ENCODE data around the gene ARPP21.

The ARPP21 gene

DNA sequence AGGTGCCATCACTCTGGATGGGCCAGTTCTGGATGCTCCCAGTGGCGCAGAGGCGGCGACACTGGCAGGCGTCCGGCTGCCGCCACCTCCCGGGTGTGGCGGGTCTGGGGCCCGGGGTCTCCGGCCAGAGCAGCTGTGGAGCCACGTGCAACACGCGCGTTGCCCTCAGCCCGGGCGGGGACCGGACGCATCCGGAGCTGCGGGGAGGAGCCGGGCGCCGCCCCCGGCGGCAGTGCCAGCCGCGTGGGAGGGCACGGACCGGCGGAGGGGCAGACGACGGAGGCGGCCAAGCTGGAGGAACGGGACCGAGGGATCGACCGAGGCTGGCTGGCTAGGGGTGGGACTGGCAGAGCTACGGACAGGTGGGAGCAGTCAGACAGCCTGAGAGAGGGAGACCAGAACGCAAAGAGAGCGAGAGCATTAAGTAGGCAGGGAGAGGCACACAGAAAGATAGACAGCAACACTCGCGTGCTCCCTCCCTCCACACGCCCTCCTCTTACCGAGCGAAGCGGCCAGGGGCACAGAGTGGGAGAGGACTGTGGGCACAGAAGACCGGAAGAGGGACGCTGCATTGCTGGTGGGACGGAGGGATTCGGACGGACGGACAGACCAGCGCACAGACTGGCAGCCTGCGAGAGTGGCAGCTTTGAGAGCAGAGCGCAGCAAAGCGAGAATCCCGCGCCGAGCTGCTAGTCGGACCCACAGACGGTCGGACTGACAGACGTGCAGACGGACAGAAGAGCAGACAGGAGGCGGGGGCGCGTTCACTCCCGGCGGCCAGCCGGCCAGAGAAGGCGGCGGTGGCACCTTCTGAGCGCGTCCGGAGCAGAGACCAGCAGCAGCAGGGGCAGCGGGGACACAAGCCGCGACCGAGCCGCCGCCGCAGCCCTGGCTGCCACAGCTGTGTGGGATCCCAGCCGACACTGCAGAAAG lies at the start of gene ARPP21:
Gene ARPP21 (plus strand): TSS at position 272 of the 933 bp plus-strand sequence. CDS start 42,227 bp downstream, outside the sequence.
- H3K4me3 ChIP-seq (ENCODE audit: low read depth, low read length): no peak within 1 kb of the TSS
- DNase-seq (ENCODE audit: low read depth): no peak
- TF ChIP-seq, protein P1, sequence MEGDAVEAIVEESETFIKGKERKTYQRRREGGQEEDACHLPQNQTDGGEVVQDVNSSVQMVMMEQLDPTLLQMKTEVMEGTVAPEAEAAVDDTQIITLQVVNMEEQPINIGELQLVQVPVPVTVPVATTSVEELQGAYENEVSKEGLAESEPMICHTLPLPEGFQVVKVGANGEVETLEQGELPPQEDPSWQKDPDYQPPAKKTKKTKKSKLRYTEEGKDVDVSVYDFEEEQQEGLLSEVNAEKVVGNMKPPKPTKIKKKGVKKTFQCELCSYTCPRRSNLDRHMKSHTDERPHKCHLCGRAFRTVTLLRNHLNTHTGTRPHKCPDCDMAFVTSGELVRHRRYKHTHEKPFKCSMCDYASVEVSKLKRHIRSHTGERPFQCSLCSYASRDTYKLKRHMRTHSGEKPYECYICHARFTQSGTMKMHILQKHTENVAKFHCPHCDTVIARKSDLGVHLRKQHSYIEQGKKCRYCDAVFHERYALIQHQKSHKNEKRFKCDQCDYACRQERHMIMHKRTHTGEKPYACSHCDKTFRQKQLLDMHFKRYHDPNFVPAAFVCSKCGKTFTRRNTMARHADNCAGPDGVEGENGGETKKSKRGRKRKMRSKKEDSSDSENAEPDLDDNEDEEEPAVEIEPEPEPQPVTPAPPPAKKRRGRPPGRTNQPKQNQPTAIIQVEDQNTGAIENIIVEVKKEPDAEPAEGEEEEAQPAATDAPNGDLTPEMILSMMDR (IDR thresholded peaks at IDR 0.05; ENCODE audit: low read depth, low read length, missing control alignments): no peak

DNA sequence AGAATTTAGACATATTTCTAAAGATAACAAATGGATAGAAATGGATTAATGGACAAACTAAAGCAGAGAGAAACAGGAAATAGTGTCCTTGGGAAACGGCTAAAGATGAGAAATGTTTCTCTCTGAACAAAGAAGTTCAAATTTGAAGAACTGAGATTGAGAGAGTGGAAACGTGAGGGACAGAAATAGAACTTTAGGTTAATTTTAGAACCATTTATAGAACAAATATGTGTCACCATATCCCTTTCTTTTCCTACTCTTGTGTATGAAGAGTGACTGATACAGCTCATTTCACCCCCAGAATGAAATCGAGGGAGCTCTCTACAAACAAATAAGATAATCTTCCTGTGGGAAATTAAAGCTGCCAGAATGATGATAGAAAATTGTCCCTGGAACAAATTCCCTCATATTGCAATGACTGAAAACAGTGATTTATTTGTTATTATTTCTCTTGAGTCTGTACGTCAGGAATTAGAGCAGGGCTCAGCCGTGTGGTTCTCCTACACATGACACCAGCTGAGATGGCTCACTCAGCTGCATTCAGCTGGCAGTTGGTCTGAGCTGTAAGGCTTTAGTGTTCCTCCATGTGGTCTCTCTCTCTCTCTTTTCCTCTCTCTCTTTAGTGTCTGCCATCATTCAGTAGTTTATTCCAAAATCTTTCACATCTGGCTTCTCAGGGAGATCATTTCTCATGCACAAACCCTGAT lies 46.6 kb upstream of the ARPP21 start:
- DNase-seq (ENCODE audit: low read depth): no peak

DNA sequence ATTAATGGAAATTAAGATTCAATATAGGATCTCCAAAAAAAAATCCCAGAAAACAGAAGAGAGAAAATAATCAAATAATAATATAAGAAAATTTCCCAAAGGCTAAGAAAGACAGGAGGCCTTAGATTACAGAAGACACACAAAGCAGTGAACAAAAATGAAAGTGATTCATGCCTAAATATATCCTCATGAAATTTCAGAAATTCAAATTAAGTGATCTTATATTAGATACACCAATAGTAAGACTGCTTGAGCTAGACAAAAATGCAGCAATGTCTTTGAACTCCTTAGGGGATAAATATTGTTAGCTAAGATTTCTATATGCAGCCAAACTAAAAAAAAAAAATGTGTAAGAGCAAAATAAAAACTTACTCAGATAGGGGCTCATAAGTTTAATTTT lies 44.6 kb upstream of the ARPP21 start:
- no peak overlapping the region for H3K4me3 ChIP-seq (ENCODE audit: low read depth, low read length)
- DNase-seq (ENCODE audit: low read depth): no peak
- TF ChIP-seq, protein P1 (IDR thresholded peaks at IDR 0.05; ENCODE audit: low read depth, low read length, missing control alignments): no peak

More for the DNA sequence above, 46.6 kb upstream of the ARPP21 start:
- TF ChIP-seq, protein P1 (IDR thresholded peaks at IDR 0.05; ENCODE audit: low read depth, low read length, missing control alignments): no peak
- no peak overlapping the region for H3K4me3 ChIP-seq (ENCODE audit: low read depth, low read length)

DNA sequence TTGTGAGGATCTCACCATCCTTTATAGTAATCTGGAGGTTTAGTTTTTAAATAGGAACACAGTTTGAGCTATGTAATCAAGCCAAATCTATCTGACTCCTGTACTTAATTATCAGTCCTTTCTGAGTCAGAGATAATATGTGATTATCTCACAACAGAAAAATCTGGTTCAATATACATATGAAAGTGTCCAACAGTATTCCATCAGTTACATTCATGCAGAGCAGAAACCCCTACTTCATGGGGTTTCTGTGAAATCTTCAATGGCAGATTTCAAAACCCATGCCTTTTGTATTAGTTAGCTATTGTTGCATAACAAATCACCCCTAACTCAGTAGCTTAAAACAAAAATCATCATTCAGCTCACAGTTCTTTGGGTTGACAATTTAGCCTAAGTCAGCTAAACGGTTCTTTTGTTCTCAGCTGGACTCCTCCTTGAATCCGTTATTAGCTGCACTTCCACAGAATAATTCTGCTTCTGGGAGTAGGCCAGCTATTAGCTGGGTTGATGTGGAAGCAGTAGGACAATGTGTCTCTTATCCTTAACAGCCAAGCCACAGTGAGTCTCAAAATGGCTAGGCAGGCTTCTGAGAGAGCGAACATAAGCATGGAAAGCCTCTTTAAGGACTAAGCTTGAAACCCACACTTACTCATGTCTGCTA lies 42.9 kb upstream of the ARPP21 start:
- no peak for DNase-seq (ENCODE audit: low read depth)
- TF ChIP-seq, protein P1 (IDR thresholded peaks at IDR 0.05; ENCODE audit: low read depth, low read length, missing control alignments): no peak
- no peak overlapping the region for H3K4me3 ChIP-seq (ENCODE audit: low read depth, low read length)

DNA sequence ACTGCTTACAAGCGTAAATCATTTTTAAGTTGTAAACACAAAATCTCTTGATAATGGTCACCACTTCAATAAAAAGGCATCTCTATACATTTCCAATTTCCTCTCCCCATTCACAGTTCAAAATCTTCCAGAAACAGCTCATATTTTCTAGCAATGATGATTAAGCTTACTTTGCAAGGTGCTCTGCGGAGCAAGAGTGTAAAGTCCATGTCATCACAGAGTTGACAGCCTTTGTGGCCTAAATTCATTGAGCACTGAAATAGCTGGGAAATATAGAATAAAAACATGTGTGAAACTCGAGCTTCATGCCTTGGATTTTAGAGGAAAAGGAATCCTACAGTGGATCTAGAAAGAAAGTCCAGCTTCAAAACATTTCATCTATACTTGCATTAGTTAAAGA lies 41.8 kb upstream of the ARPP21 start:
- no peak overlapping the region for H3K4me3 ChIP-seq (ENCODE audit: low read depth, low read length)
- DNase-seq (ENCODE audit: low read depth): no peak
- TF ChIP-seq, protein P1 (IDR thresholded peaks at IDR 0.05; ENCODE audit: low read depth, low read length, missing control alignments): no peak

DNA sequence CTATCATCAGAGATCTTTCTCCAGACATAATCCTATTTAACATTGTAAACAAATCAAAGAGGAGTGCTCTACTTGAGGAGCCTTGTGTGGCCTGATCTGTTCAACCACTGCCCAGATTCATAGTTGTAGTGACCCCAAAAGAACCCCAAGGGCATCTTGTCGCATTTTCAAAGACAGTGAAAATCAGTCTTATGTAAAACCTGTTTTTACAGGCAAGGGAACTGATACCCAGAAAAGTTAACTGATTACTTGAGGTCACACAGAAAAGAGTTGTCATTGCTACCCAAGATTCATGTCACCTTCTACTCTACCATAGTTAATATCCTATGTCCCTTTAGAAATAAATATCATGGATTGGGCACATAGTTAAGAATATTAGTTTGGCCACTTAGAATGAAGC lies 40.5 kb upstream of the ARPP21 start:
- H3K4me3 ChIP-seq (ENCODE audit: low read depth, low read length): no peak overlapping the region
- TF ChIP-seq, protein P1 (IDR thresholded peaks at IDR 0.05; ENCODE audit: low read depth, low read length, missing control alignments): no peak
- DNase-seq (ENCODE audit: low read depth): no peak
